CD4-positive, alpha-beta T cell treated with Interleukin-15 for 4 hours (primary cell): ENCODE measurements around the gene MED22.

Source experiments
- DNase-seq: peaks from one replicate; pipeline ENCODE4 v3.0.0-alpha.2; 2020; ENCODE audit warnings: low spot score

The MED22 gene

DNA sequence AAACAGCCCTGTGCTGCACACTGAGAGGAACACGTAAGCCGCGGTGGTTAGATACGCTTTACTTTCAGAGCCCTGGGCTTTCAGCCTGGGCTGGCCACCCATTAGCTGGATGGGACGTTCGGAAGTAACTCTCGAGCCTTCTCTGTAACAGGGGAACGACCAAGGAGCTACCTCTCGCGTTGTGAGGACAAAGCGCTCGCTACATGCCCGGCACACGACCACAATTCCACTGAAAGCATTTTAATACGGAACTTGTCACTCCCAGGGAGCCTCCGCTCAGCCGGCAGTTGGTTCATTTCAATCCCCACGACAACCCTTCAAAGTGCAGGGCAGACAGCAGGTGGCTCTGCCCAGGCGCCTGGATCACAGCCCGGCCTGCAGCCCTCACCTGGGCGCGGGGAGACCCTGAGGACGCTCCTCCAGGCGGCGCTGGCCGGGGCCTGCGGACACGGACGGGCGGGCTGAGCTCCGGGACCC lies 8.0 kb upstream of the MED22 start:
- DNase-seq: peak; percentile 21

DNA sequence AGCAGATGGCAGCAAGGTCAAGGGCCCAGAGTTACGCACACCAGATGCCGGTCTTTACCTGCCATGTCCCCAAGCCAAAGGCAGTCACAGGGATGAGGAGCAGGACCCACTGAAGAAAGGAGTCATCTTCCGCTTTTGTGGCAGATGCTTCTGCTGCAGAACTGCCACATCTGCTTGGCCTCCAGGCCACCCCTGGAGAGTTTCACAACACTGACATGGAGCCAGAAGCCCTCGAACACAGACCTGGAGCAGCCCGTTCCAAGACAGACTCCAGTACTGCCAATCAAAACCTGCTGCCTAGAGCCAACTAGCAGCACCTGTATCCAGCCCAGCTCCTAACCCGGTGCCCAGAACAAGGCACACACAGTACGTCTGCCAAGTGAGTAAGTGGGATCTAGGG lies 6.8 kb upstream of the MED22 start:
- no peak for DNase-seq

DNA sequence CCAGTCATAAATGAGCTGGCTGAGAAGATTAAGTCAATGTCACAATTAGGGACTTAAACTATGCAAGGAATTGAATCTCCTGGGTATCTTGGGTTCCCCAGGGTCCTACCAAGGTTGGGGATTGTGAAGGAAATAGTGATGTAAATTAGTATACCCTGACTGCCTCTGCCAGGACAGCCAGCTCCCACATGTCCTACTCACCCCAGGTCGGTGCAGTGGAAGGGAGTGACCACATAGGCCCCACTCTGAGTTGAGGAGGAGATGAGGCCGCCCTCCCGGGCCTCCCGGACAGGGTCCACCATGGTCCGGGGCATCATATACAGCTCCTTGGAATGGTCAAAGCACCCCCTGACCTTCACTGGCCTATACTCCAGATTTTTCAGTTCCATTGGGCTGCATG lies 5.6 kb upstream of the MED22 start:
- DNase-seq: no peak

DNA sequence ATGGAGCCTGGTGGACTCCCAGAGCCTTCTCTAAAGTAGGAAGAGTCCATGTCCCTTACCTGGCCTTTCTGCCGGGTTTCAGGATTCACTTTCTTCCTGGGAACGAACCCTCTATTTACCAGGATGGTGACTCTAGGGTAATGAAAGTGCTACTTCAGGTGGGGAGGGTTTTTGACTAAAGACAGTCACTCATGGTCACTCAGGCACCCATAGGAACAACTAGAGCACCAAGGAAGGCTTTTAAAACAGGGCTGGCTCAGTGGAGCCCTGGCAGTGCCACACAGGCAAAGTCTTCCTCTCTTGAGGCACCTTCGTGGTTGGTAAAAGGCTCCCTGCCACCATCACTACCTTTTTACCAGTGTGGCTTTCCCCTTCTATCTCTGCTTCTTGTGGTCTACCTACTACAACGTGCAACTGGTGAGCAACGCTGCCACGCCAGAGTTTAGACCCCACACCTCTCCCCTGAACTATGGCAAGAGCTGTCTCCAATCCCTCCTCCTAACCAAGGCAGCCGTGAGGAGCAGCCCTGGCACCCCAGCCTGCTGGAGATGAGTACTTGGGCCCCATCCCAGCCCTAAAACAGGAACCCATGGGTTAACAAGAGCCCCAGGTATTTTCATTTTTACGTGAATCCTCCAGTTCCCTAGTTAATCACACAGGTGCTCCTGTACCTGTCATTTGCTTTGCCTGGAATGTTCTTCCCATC lies 4.9 kb upstream of the MED22 start:
- no peak for DNase-seq

DNA sequence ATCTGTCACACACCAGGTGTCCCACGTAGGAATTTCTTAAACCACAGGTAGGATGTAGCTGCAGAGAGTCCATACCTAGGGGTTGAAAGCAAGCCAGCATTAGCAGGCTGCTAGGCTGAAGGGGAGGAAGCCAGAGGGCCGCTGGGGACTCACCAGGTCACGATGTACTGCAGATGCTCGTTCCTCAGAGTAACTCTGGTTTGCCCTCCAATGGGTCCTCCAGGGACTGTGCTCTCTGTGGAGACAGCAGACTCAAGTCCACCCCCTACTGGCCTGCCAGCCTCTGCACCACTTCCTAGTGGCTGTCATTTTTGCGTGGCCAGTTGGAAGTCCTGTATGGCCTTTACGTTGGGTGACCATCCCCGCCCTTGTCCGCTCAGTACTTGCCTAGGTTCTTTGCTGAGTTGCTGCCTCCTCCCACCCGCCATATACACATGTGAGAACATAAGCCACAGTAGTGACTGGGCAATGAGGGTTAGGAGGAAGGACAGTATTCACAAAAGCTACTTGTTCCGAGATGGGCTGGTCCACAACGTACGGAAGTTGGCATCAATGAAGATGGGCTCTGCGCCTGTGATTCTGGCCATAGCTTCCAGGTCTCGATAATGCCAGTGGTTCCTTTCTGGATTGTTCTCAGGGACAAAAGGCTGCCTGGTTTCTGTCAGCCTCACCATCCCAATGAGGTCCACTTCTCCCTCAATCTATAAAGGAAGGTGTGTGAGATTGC lies 4.1 kb upstream of the MED22 start:
- DNase-seq: peak; percentile 25

DNA sequence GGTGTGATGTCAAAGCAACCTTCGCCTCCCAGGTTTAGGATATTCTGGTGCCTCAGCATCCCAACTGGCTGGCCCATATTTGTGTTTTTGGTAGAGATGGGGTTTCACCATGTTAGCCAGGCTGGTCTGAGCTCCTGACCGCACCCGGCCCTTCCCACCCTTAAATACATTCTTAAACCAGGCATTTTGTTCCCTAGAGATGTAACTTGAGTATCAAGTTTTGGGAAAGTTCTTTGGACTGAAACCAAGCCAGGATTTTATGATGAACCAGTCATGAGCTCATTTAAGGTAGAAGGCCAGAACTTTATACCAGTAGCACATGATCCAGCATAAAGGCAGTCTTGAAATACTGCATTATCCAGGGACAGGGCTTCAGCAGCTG lies 3.6 kb upstream of the MED22 start:
- DNase-seq: no peak

DNA sequence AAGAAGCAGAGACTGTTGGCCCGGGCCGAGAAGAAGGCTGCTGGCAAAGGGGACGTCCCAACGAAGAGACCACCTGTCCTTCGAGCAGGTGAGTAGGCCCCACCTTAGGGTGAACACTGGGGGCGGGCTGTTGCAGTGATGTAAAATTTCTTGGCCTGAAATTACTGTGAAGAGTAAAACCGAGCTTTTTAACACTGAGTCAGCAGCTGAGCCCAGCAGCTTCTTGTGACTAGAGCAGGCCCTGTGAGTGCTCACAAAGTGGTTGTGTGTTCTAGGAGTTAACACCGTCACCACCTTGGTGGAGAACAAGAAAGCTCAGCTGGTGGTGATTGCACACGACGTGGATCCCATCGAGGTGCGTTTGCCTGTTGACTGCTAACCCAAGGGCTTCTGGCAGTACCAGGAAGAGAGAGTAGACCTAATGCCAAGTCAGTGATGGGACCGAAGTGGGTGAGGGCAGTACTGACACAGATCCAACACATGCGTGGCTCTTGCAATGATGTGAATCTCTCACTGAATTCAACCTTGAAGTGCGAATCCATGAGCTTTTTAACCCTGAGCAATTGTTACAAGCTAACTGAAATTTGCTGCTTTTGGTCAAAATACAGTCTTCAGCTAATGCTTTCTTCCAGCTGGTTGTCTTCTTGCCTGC lies 2.2 kb upstream of the MED22 start:
- no peak for DNase-seq

DNA sequence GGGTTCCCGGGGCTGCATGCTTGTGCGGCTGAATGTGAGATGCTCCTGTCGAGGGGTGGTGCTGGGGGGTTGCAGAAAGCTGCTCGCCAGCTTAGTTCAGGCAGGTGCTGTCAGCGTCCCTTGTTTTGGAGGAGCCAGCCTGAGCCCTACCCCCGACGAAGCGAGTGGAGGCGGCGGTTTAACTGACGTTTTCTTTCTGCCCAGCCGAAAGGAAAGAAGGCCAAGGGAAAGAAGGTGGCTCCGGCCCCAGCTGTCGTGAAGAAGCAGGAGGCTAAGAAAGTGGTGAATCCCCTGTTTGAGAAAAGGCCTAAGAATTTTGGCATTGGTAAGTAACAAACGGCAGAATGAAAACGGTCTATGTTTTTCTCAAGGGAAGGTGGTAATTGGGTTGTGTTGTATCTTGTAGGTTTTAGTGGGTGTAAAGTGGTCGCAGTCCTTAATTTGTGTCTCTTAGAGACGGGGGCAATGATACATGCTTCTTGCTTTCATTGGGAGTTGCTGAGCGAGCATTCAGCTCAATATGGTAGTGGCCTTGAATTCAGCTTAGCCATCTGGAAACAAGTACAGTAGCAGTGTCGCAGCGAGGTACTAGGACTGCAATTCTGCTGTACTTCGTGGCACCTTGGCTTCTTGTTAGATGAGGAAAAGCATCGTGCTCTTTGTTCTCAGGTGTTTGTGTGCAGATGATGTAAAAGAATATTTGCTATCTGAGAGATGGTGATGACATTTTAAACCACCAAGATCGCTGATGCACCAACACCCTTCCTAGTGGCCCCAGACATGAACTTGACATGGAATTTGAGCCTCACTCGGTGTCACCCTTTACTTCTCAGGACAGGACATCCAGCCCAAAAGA lies 1.0 kb upstream of the MED22 start:
- no peak for DNase-seq

DNA sequence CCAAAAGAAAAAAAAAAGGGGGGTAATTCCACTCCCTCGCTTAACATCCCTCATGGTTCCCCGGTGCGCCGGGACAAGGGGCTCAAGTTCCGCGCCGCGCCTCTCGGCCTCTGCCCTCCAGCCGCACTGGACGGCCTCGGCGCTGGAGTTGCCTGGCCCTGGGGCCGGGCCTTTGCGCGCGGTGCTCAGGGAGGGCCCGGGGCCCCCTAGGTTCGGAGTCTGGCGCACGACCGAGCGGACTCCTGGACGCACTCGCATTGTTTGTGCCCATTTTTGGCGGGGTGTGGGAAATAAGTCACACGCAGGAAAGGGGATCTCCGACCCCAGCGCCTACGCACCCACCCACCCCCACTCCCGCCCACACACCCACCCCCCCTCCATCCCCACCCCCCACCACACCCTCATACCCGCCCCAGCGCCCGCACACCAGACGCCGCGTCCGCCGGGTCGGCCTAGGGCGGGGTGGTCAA lies 381 bp downstream of the MED22 start:
- peak; percentile 38 for DNase-seq

DNA sequence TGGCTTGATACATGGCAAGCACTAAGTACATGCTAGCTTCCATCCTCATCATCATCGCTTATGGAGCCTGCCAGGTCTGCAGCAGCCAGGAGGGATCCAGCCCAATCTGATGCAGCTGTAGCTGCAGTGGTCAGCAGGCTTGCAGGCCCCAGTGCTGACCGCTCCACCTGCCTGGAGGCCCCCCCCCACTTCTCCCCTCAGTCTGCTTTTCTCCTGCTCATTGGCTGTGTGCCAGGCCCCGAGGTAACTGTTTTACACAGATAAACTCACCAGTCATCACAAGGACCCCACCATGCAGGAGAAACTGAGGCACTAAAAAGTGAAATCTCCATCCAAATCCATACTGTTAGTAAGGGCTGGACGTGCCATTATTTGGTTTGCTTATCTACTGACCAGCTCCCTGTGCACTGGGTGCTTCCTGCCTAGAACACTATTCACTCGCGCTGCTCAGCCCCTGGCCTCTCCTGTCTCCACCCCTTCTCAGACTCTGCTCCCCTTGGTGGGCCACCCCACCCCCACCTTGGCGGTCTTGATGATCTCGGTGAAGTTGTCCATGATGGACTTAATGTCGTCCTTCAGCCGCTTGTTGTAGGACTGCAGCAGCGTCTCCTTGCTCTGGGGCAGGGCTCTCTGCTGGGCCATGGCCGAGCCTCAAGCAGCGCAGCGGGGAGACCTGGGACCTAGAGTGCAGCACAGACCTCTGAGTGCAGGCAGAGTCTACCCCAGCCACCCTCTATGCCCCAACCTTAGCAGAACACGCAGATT lies 1.7 kb downstream of the MED22 start:
- no peak for DNase-seq

DNA sequence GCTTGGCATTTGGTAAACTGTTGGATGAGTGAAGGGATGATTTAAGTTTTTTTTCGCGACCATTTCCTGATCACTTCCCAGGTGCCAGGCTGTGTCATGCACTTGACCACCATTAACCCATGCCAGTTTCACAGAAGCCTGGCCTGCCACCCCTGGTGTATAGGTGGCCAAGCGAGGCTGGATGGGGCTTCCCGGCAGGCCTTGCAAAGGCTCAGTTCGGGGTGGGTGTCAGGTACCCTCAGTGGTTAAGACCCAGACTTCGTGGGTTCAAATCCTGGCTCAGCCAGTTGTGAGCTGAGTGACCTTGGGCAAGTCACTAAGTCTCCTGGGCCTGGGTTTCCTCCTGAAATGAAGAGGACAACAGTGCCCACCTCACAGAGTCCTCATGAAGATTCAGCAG lies 2.3 kb downstream of the MED22 start:
- DNase-seq: no peak

DNA sequence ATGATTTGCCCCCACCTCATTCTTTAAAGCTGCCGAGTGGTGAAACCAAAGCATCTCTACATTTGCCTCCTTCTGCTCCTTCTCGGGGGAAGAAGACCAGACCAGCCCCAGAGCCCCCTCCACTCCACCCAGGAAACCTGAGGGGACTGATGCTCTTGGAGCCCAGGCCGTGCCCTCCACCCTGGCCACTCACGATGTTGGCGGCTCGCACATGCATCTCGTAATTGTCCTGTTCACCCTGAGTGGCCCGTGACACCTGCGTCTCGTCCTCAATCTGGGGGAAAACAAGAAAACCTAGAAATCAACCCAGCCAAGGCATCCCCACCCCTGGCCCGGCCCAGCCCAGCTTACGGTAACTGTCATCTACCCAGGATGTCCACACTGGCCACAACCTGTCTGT lies 3.0 kb downstream of the MED22 start:
- no peak for DNase-seq

DNA sequence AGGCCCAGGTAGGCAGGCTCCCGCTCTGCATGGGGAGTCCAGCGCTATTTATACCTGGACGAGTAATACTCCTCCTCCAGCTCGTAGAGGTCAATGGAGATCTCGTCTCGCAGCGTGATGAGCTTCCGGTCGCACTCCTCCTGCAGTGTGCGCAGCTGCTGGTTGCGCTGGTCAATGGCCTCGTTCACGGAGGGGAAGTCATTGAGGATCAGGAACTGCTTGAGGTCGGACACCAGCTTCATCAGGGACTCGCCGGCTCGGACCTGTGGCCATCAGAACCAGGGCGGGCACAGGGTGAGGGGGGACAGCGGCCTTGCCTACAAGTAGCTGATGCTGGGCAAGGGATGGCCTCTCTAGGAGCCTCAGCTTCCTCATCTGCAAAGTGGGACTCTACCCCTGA lies 3.9 kb downstream of the MED22 start:
- DNase-seq: no peak

DNA sequence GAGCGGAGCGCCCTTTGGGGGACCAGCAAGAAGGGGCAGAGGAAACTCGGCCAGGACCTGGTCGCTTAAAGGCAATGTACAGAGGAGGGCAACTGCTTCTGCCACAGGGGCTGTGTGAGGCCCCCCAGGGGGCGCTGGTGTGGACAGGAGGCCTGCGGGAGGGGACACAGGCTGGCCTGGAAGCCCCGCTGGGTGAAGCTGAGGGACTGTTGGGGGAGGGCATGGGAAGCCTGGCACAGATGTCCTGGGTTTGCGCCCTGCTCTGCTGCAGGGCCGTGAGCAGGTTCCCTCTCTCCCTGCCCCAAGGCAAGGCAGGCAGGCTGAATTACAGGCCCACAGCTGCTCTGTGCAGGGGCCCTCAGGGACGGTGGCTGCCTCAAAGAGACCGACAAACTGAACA lies 5.4 kb downstream of the MED22 start:
- no peak for DNase-seq

DNA sequence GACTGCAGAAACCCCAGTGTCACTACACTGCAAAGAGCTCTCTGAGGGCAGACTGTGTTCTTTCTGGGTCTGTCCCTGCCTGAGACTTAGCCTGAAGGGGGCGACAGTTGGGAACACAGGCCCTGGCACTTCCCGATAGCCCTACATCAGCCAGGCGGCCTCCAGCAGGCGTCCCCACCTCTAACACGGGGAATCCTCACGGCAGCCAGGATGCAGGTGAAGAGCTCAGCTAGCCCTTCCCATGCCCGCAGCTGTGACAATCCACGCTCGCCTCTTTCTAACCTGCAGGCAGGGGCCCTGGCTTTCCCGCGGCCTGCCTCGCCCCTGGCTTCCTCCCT lies 5.9 kb downstream of the MED22 start:
- DNase-seq: no peak

DNA sequence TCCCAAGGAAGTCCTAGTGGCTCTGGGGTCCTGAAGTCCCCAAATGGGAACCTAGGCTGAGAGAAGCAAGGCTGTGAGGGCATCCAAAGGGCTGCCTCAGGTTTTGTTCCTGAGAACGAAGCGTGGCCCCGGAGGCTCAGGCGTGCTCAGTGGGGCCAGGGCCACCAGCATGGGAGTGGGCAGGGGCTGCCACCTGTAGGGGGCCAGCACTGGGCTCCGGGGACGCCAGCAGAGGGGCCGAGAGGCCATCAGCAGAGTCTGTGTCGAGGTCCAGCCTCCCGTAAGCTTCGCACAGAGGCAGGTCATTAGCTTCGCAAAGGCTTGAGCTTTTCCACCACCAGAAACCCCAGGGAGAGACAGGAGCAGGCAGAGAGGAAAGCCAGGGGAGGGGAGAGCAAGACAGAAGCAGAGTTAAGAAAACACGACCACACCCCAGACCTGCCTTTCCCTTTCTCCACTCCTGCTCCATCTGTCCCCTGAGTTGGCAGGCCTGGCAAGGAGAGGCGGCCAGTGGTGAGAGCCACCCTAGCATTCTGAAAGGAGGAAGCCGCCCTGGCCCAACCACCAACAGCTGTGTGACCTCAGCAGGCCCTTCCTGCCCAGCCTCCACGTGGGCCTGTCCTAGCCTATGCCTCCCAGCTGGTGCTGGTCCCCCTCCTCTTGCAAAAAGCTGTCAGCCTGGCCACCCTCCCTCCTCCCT lies 6.4 kb downstream of the MED22 start:
- DNase-seq: no peak

DNA sequence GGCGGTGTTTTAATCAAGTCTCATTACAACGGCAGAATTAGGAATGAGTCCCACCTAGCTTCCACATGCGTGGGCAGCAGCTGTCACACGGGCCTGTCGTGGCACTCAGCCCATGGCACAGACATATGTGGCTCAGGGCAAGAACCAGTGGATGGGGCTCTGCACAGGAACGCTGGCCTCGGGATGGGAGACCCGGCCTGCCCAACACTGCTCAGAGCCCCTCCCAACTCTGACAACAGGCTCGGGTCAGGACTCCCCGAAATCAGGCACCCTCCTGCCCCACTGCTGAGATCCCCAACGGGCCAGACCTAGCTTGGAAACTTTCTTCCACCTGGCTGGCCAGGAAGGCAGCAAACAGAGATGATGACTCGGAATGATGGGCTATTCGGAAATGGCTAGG lies 7.0 kb downstream of the MED22 start:
- DNase-seq: no peak

DNA sequence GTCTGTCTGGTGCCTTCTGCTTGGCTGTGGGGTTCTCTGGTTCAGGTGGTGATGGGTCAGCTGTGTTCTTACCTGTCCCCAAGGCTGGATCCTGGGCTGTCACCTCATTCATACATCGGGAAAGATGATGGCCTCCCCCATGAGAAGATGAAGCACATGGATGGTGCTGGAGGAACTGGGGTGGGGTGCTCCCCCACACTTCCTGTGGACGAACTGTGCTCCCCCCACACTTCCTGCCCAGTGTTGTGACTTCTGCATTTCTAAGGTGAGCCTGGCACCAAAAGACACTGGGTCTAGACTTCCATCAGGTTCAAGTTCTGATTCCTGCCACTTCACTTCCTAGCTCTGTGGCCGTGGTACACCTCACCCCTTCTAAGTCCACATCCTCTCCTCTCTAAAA lies 7.7 kb downstream of the MED22 start:
- no peak for DNase-seq

DNA sequence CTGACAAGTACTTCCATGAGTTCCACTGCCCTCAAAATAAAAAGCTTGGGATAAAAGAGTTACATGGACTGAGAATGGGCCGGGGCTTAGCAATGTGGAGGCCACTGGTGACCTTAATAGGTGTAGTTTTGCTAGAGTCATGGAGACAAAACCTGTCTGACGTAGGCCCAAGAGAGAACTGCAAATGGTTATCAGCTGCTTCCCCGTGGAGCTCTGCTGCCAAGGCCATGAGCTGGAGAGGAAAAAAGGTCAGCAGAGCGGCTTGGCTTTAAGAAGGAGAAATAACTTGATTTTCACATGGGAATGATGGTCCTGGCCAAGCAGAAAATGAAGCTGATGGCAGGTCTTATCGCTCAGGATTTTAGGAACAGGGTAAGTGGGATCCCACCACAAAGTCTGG lies 8.3 kb downstream of the MED22 start:
- DNase-seq: no peak

DNA sequence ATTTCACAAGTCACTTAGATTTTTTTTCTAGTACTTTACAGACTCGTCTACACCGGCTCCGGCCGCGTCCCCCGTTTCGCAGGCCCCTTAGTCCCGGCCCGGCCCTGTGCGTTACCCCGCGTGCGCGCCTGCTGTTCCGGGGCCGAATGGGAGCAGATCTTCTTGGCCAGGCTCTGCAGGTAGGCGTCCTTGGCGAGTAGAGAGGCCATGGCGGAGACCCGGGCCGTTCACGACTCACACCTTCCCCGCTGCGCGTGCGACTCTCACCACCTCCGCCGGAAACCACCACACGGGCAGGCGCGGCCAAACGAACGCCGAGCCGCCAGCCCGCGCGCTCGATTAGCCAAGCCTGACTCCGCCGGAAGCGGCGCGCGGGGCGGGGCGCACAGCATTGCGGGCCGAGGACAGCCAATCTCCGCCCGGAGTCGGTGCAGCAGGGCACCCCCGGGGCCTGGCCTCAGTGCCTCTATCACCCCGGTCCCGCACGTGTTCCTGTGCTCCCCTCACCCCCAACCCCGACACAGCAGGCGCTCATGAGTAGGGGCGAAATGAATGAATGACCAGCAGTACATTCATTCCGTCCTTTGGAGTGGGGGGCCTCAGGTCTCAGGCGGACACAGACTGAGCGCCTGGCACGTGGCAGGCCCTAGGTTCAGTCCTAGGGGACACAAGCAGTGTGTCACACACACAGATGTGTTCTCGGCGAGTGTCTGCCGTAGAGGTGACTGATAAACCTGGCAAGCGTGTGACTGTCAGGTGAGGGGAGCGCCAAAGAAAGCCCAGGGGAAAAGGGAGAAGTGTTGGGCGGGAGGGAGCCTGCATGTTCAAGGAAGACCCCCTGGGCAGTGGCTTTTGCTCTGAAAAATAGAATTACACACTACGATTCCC lies 11.8 kb downstream of the MED22 start, which contains the start of gene SURF6:
Gene SURF6 (minus strand): TSS at position 265 of the 888 bp plus-strand sequence. CDS start 56 bp downstream, at position 209.
- DNase-seq: peak; percentile 93
